MM.1S (cell line): ENCODE data around the gene CUL1.

Experiments
- CTCF ChIP-seq: fragments of 300-600 bp; sonication (generic); IDR thresholded peaks from 2 replicates; pipeline ENCODE4 v1.5.1; 2016; ENCODE audit warnings: antibody characterized with exemption, low read length, mixed read lengths
- EZH2phosphoT487 ChIP-seq: fragments of 300-600 bp; sonication (generic); IDR thresholded peaks from 2 replicates; pipeline ENCODE4 v1.6.1; 2018; ENCODE audit warnings: antibody characterized with exemption, low read length

- TF ChIP-seq CTCF (peak; percentile 3; the same call in 1 of the 2 replicates), EZH2phosphoT487 (no peak)
Measured at GRCh38 chr7:148714498-148714897, 15.8 kb downstream of the CUL1 start.
